H1 (cell line): ENCODE measurements around the gene SNTG2.

Source experiments
- ATF2 ChIP-seq: IDR thresholded peaks from 2 replicates; pipeline ENCODE4 v1.6.1; 2012; ENCODE audit warnings: low read length, inconsistent platforms
- CHD2 ChIP-seq: IDR thresholded peaks from 2 replicates; pipeline ENCODE4 v1.6.1; 2012; ENCODE audit warnings: low read length, improper control_type of control experiment
- EP300 ChIP-seq, 2 experiments: IDR thresholded peaks; 1 replicate in 1 of 2; 2 replicates in 1 of 2; pipeline ENCODE4 v1.6.1; 2011 to 2012; ENCODE audit warnings: low read depth in 2 of 2, low read length in 2 of 2, mild to moderate bottlenecking in 2 of 2, borderline replicate concordance in 1 of 2, inconsistent platforms in 1 of 2, moderate library complexity in 1 of 2
- NRF1 ChIP-seq: IDR thresholded peaks from 2 replicates; pipeline ENCODE4 v1.6.1; 2011; ENCODE audit warnings: mild to moderate bottlenecking, low read depth, low read length, improper control_type of control experiment
- RAD21 ChIP-seq, 2 experiments: IDR thresholded peaks in 1 of 2; conservative IDR thresholded peaks in 1 of 2; 2 replicates each; pipeline ENCODE4 v1.6.1; 2011; ENCODE audit warnings: low read depth in 2 of 2, low read length in 2 of 2, improper control_type of control experiment in 1 of 2, inconsistent platforms in 1 of 2, mild to moderate bottlenecking in 1 of 2, moderate library complexity in 1 of 2
- RFX5 ChIP-seq: IDR thresholded peaks from 2 replicates; pipeline ENCODE4 v1.6.1; 2011; ENCODE audit warnings: low read depth, low read length, improper control_type of control experiment, borderline replicate concordance
- TF ChIP-seq, protein P1 (sequence below), 3 experiments: IDR thresholded peaks; 1 replicate in 2 of 3; 2 replicates in 1 of 3; pipeline versions ENCODE4 v1.5.1 to v1.6.1; 2011; ENCODE audit warnings: low read length in 3 of 3, mild to moderate bottlenecking in 3 of 3, inconsistent platforms in 2 of 3, low read depth in 1 of 3, moderate library complexity in 1 of 3; ENCODE audit not compliant: insufficient read depth in 1 of 3; ENCODE audit errors: control extremely low read depth in 1 of 3

- TF ChIP-seq RAD21 (IDR thresholded peaks at IDR 0.05 in 1 of 2, conservative IDR thresholded peaks at IDR 0.05 in 1 of 2; ENCODE audit: low read depth in 2 of 2, low read length in 2 of 2): no peak; a peak in 1 of 4 replicates
- TF ChIP-seq, protein P1, sequence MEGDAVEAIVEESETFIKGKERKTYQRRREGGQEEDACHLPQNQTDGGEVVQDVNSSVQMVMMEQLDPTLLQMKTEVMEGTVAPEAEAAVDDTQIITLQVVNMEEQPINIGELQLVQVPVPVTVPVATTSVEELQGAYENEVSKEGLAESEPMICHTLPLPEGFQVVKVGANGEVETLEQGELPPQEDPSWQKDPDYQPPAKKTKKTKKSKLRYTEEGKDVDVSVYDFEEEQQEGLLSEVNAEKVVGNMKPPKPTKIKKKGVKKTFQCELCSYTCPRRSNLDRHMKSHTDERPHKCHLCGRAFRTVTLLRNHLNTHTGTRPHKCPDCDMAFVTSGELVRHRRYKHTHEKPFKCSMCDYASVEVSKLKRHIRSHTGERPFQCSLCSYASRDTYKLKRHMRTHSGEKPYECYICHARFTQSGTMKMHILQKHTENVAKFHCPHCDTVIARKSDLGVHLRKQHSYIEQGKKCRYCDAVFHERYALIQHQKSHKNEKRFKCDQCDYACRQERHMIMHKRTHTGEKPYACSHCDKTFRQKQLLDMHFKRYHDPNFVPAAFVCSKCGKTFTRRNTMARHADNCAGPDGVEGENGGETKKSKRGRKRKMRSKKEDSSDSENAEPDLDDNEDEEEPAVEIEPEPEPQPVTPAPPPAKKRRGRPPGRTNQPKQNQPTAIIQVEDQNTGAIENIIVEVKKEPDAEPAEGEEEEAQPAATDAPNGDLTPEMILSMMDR (IDR thresholded peaks at IDR 0.05; ENCODE audit: control extremely low read depth in 1 of 3, insufficient read depth in 1 of 3, low read depth in 1 of 3, low read length in 3 of 3): no peak
- TF ChIP-seq ATF2: no peak
- no peak for TF ChIP-seq EP300 (IDR thresholded peaks at IDR 0.05; ENCODE audit: borderline replicate concordance in 1 of 2, low read depth in 2 of 2, low read length in 2 of 2)
- TF ChIP-seq NRF1: no peak
- TF ChIP-seq RFX5: no peak
- TF ChIP-seq CHD2: no peak
Measured at GRCh38 chr2:1173528-1173927, 222.9 kb downstream of the SNTG2 start.
